Ovary (tissue), 3 donors: ENCODE measurements around the gene TMC2.
"Not testable (repeated sequence)": the region's sequence is repeated elsewhere in the genome, so short reads cannot be mapped to it uniquely, and the experiment has no call there.

Experiments used
- CTCF ChIP-seq, 3 donors: fragments of 450-650 bp in 2 of 3; fragments of 200-600 bp in 1 of 3; IDR thresholded peaks; one replicate each; pipeline versions ENCODE4 v1.5.1 to v1.8.0; 2016 to 2022; ENCODE audit warnings: antibody characterized with exemption in 3 of 3, mild to moderate bottlenecking in 1 of 3
- POLR2A ChIP-seq: fragments of 450-650 bp; IDR thresholded peaks from one replicate; pipeline ENCODE4 v1.6.1; 2017; ENCODE audit warnings: antibody characterized with exemption, mild to moderate bottlenecking, moderate library complexity
- donor health status: DM: no; HTN: no; CAD: no.

- not testable (repeated sequence) for TF ChIP-seq CTCF (IDR thresholded peaks at IDR 0.05); POLR2A
These were observed 148.4 kb downstream of the TMC2 start for GRCh38 chr20:2684817-2685216.
